ENCODE results near the gene GBE1. TPM values are rescaled to one million over a fixed set of nuclear protein-coding genes. Genes with fewer than 3 reads are reported as not detected.

GBE1 gene
- polyA plus RNA-seq, 1 of the 3 experiments (the other 2 are of a cell fraction): 14.2 TPM

GRCh38 chr3:81699536-81700320, 61.7 kb downstream of the GBE1 start (continued):
- no peak for TF ChIP-seq YY1 (IDR thresholded peaks at IDR 0.05; ENCODE audit: low read depth)

- Histone ChIP-seq H4K20me1 (ENCODE audit: insufficient read depth) (no peaks in the 10 kb centered on the region), H3K9me3 (no peaks in the 10 kb centered on the region), H3F3A (replicated peaks; ENCODE audit: insufficient read depth) (peaks cover 2% of the 10 kb centered on the region), H3K27me3 (ENCODE audit: insufficient read depth) (no peaks in the 10 kb centered on the region), H3K36me3 (replicated peaks in 1 of 2; ENCODE audit: control insufficient read depth in 1 of 2, insufficient read depth in 2 of 2, low read length in 1 of 2) (peaks cover 2 to 4% of the 10 kb centered on the region in 2 experiments), H3K27ac (ENCODE audit: low read depth in 2 of 2, low read length in 1 of 2) (no peak overlapping the region), H3K4me3 (ENCODE audit: low read depth in 2 of 2, low read length in 1 of 2) (no peak overlapping the region), H3K4me2 (no peak overlapping the region), H3K79me2 (ENCODE audit: insufficient read depth) (peaks cover 4% of the 10 kb centered on the region; the same call in 1 of the 2 replicates), H3K9me2 (no peaks in the 10 kb centered on the region), H3K9ac (no peak overlapping the region), H3K4me1 (ENCODE audit: control insufficient read depth in 1 of 2, insufficient read depth in 2 of 2, low read depth in 1 of 2, low read length in 1 of 2) (no peaks in the 10 kb centered on the region), H2AFZ (ENCODE audit: low read depth) (no peak overlapping the region)
- TF ChIP-seq FOXJ3 (CRISPR knock-in tag; IDR thresholded peaks at IDR 0.05): no peak
- no peak for TF ChIP-seq RXRA (IDR thresholded peaks at IDR 0.05; ENCODE audit: borderline replicate concordance, low read depth)
- no peak for TF ChIP-seq EZH2phosphoT487 (IDR thresholded peaks at IDR 0.05; ENCODE audit: borderline replicate concordance, low read depth)
- no peak for TF ChIP-seq YY1 (IDR thresholded peaks at IDR 0.05; ENCODE audit: low read depth)
- TF ChIP-seq MAX (IDR thresholded peaks at IDR 0.05; ENCODE audit: low read depth): no peak
- no peak for TF ChIP-seq FOXM1 (IDR thresholded peaks at IDR 0.05; ENCODE audit: low read depth)
- TF ChIP-seq CHD2 (IDR thresholded peaks at IDR 0.05; ENCODE audit: low read length, partially characterized antibody): no peak
- TF ChIP-seq TAF1 (IDR thresholded peaks at IDR 0.05; ENCODE audit: borderline replicate concordance, low read depth, low read length): no peak
- no peak for TF ChIP-seq SMC3 (IDR thresholded peaks at IDR 0.05; ENCODE audit: low read depth, low read length)
- no peak for TF ChIP-seq RCOR1 (IDR thresholded peaks at IDR 0.05; ENCODE audit: low read length)
- TF ChIP-seq REST (IDR thresholded peaks at IDR 0.05; ENCODE audit: low read depth, low read length): no peak
- TF ChIP-seq FOSL2 (IDR thresholded peaks at IDR 0.05; ENCODE audit: borderline replicate concordance, low read depth): no peak
- no peak for TF ChIP-seq USF1 (IDR thresholded peaks at IDR 0.05; ENCODE audit: borderline replicate concordance, low read depth)
- no peak for TF ChIP-seq JUND (IDR thresholded peaks at IDR 0.05)
- no peak for TF ChIP-seq USF2 (IDR thresholded peaks at IDR 0.05; ENCODE audit: borderline replicate concordance, low read depth, low read length)
- no peak for TF ChIP-seq GATA2 (CRISPR knock-in tag; IDR thresholded peaks at IDR 0.05)
- ChIA-PET POLR2A (no interaction called here), CTCF (no interaction called here)
- DNase-seq: no peak
- 71% methylated on average over 3 of the region's 3 CpGs for WGBS (ENCODE audit: low lambda C conversion rate)
Observed at GRCh38 chr3:81696090-81696489, 65.4 kb downstream of the GBE1 start.
